ENCODE results near the gene SMAGP. TPM values are rescaled to one million over a fixed set of nuclear protein-coding genes. Genes with fewer than 3 reads are reported as not detected.

Gene SMAGP
- total RNA-seq, 1 donor from 2014 or later = 27.4 TPM

DNA sequence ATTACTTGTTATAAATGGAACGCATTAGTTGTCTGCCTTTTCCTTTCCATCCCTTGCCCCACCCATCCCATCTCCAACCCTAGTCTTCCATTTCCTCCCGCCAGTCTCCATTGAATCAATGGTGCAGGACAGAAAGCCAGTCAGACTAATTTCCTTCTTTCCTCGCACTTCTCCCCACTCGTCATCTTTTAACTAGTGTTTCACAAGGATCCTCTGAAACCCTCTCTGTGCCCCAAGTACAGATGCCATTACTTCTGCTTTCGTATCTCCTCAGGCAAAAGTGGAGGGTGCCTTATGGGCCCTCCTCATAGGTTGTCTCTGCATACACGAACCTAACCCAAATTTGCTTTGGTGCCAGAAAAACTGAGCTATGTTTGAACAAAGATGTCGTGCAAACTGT lies 27.3 kb downstream of the SMAGP start:
- no peak for DNase-seq (ENCODE audit: low spot score in 2 of 2)
- Histone ChIP-seq H3K9me3 (no peaks in the 10 kb centered on the region), H3K36me3 (peaks cover 37 to 53% of the 10 kb centered on the region in 2 donors), H3K4me3 (no peak overlapping the region), H3K27me3 (no peaks in the 10 kb centered on the region), H3K4me1 (peaks cover 14 to 25% of the 10 kb centered on the region in 2 donors), H3K27ac (no peak overlapping the region)
- intact Hi-C loops (cut with DNase I) = no loop called here
- TF ChIP-seq, protein P1, sequence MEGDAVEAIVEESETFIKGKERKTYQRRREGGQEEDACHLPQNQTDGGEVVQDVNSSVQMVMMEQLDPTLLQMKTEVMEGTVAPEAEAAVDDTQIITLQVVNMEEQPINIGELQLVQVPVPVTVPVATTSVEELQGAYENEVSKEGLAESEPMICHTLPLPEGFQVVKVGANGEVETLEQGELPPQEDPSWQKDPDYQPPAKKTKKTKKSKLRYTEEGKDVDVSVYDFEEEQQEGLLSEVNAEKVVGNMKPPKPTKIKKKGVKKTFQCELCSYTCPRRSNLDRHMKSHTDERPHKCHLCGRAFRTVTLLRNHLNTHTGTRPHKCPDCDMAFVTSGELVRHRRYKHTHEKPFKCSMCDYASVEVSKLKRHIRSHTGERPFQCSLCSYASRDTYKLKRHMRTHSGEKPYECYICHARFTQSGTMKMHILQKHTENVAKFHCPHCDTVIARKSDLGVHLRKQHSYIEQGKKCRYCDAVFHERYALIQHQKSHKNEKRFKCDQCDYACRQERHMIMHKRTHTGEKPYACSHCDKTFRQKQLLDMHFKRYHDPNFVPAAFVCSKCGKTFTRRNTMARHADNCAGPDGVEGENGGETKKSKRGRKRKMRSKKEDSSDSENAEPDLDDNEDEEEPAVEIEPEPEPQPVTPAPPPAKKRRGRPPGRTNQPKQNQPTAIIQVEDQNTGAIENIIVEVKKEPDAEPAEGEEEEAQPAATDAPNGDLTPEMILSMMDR (IDR thresholded peaks at IDR 0.05) = no peak

DNA sequence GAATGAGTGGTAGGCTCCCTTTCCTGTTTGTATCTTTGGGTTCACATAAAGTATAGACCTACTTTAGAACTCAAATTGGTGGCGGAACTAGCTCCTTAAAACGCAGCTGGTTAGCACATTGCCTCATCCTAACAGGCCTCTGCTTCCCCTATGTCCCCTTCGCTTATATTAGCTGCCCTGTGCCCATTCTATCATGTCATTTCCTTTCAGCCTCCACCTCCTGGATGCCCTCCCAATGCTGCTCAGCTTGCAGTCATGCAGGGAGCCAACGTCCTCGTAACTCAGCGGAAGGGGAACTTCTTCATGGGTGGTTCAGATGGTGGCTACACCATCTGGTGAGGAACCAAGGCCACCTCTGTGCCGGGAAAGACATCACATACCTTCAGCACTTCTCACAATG lies 28.1 kb downstream of the SMAGP start:
- H3K4me1 ChIP-seq = peaks cover 14 to 25% of the 10 kb centered on the region in 2 donors
- no peaks in the 10 kb centered on the region for H3K9me3 ChIP-seq
- DNase-seq (ENCODE audit: low spot score in 2 of 2) = peak in 1 of 2 donors; percentile 35
- TF ChIP-seq, protein P1 (IDR thresholded peaks at IDR 0.05) = no peak
- no peak overlapping the region for H3K4me3 ChIP-seq
- H3K27ac ChIP-seq = peak overlapping the region in 1 of 2 donors; percentile 48
- intact Hi-C loops (cut with DNase I) = no loop called here
- no peaks in the 10 kb centered on the region for H3K27me3 ChIP-seq
- H3K36me3 ChIP-seq = peaks cover 37 to 53% of the 10 kb centered on the region in 2 donors

DNA sequence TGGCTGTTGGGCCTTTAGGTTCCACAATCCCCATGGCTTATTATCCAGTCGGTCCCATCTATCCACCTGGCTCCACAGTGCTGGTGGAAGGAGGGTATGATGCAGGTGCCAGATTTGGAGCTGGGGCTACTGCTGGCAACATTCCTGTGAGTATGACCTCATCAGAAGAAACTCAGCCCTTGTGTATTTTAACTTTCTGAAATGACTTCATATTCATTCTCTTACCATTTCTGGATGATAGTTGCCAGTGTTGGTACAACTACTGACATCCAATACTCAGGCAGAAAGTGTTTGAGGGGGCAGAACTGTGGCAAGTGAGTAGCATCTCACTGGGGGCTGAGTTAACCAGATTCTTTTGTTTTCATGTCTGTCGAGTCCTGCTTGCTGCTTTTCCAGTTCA lies 29.2 kb downstream of the SMAGP start:
- intact Hi-C loops (cut with DNase I) = no loop called here
- TF ChIP-seq, protein P1 (IDR thresholded peaks at IDR 0.05) = no peak
- Histone ChIP-seq H3K27ac (peak overlapping the region; percentile 48 to 99), H3K36me3 (peaks cover 37 to 49% of the 10 kb centered on the region in 2 donors), H3K27me3 (no peaks in the 10 kb centered on the region), H3K4me3 (peak overlapping the region in 1 of 2 donors; percentile 96), H3K4me1 (peaks cover 14 to 25% of the 10 kb centered on the region in 2 donors), H3K9me3 (no peaks in the 10 kb centered on the region)
- DNase-seq (ENCODE audit: low spot score in 2 of 2) = no peak

DNA sequence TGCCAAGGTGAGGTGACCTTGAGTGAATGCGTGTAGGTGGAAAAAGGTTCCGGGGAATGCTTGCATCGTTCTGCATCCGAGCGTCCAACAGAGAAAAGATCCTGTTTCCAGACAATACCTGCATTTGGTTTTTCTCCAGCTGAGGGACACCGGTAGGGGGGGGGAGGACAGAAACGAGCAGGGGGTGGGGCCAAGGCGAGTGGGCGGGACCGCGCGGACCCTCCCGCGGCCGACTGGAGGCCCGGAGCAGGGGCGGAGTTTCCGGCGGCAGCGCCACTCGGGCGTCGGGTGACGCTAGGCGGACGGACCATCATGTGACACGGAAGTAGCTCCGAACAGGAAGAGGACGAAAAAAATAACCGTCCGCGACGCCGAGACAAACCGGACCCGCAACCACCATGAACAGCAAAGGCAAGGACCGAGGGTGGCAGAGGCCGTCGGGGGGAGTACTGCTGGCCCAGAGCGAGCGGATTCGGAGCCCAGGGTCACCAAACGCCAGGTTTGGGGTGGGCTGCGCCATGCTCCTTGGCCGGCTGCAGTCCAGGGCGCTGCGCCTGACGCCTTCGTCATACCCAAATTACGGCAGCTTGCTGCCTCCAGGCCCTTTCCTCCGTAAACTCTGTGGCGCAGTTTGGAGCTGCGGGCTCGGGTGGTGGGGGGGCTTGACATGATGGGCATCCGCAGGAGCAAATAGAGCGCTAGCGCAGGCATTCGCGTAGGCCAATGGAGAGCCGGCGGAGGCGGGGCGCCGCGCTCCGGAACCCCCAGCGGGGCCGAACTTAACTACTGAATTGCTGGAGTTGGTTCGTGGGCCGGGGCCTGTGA lies 31.5 kb downstream of the SMAGP start, which contains the start of gene DAZAP2:
TSS of gene DAZAP2 (plus strand) at position 317 of the 825 bp plus-strand sequence. CDS start at position 399, 82 bp downstream.
- H3K27me3 ChIP-seq = no peaks in the 10 kb centered on the region
- intact Hi-C loops (cut with DNase I) = loop anchor here (1.0 to 5.0 kb wide), 5 partner anchors 20 to 211 kb away; partner anchors contain the start of genes CSRNP2, LETMD1, POU6F1 and SLC11A2
- peak; percentile 85 to 97 for DNase-seq (ENCODE audit: low spot score in 2 of 2)
- H3K4me1 ChIP-seq = peaks cover 14 to 25% of the 10 kb centered on the region in 2 donors
- H3K9me3 ChIP-seq = no peaks in the 10 kb centered on the region
- TF ChIP-seq, protein P1 (IDR thresholded peaks at IDR 0.05) = no peak
- H3K4me3 ChIP-seq = peak within 1 kb of the TSS; percentile 74 to 96
- H3K36me3 ChIP-seq = peaks cover 34 to 37% of the 10 kb centered on the region in 2 donors
- peak within 1 kb of the TSS; percentile 99 for H3K27ac ChIP-seq

DNA sequence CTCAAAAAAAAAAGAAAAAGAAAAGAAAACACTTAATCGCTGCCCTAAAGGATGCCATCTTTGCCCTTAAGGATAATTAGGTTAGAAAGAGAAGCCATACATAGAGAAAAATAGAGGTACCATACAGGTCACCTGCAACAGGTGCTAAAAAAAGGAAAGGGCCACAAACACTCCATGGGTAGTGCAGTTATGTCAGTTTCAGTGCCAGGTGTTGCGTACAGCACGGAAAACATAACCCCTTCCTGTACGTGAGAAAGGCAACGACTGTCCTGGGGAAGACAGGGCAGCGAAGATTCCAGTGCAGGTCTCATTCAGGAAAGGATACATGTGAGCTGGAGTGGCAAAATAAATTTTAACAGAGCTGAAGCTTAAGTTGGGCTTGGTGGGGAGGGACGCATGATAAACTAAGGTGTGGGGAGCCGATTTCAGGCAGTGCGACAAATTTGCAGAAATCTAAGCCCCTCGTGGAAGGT lies 32.1 kb downstream of the SMAGP start:
- DNase-seq (ENCODE audit: low spot score in 2 of 2) = peak in 1 of 2 donors; percentile 65
- Histone ChIP-seq H3K27ac (peak overlapping the region in 1 of 2 donors; percentile 99), H3K4me3 (peak overlapping the region; percentile 74 to 96), H3K4me1 (peaks cover 14 to 25% of the 10 kb centered on the region in 2 donors), H3K36me3 (peaks cover 30 to 31% of the 10 kb centered on the region in 2 donors), H3K9me3 (no peaks in the 10 kb centered on the region), H3K27me3 (no peaks in the 10 kb centered on the region)
- intact Hi-C loops (cut with DNase I) = loop anchor here (1.0 to 5.0 kb wide), 4 partner anchors 20 to 211 kb away; partner anchors contain the start of genes CSRNP2, LETMD1, POU6F1 and SLC11A2
- TF ChIP-seq, protein P1 (IDR thresholded peaks at IDR 0.05) = no peak

Data from ascending aorta (tissue), 2 donors.